Neural progenitor cell (in vitro differentiated cells): Measurements from ENCODE around the gene NRTN. TPM values are rescaled to one million over a fixed set of nuclear protein-coding genes. Genes with fewer than 3 reads are reported as not detected.

ENCODE experiments used
- DNase-seq: peaks from one replicate; pipeline ENCODE4 v3.0.0-alpha.2; 2016; ENCODE audit warnings: low spot score
- H2AFZ ChIP-seq: fragments of 200-600 bp; sonication (generic); replicated peaks from 2 replicates; pipeline ENCODE4 v1.6.1; 2016; ENCODE audit warnings: antibody characterized with exemption
- H3F3A ChIP-seq: fragments of 200-600 bp; sonication (generic); 2 replicates; pipeline ENCODE4 v1.6.1; 2016; ENCODE audit warnings: antibody characterized with exemption, low read depth
- H3K27ac ChIP-seq: fragments of 200-600 bp; sonication (generic); 2 replicates; pipeline ENCODE4 v1.5.1; 2016; ENCODE audit warnings: mild to moderate bottlenecking
- H3K27me3 ChIP-seq: fragments of 200-600 bp; sonication (generic); 2 replicates; pipeline ENCODE4 v1.6.1; 2016; ENCODE audit warnings: mild to moderate bottlenecking, moderate library complexity
- H3K36me3 ChIP-seq: fragments of 200-600 bp; sonication (generic); 2 replicates; pipeline ENCODE4 v1.5.1; 2016
- H3K4me1 ChIP-seq: fragments of 200-600 bp; sonication (generic); 2 replicates; pipeline ENCODE4 v1.6.1; 2016; ENCODE audit warnings: mixed run types
- H3K4me2 ChIP-seq: fragments of 200-600 bp; sonication (generic); 2 replicates; pipeline ENCODE4 v1.6.1; 2016
- H3K4me3 ChIP-seq: fragments of 200-600 bp; sonication (generic); 2 replicates; pipeline ENCODE4 v1.5.1; 2016
- H3K79me2 ChIP-seq: fragments of 200-600 bp; sonication (generic); 2 replicates; pipeline ENCODE4 v1.6.1; 2016; ENCODE audit warnings: low read depth
- H3K9ac ChIP-seq: fragments of 200-600 bp; sonication (generic); 2 replicates; pipeline ENCODE4 v1.6.1; 2016
- H3K9me3 ChIP-seq: fragments of 200-600 bp; sonication (generic); 2 replicates; pipeline ENCODE4 v1.5.1; 2016; ENCODE audit warnings: low read depth
- H4K20me1 ChIP-seq: fragments of 200-600 bp; sonication (generic); 2 replicates; pipeline ENCODE4 v1.6.1; 2016; ENCODE audit warnings: low read depth
- H3K27ac Mint-ChIP-seq: 3 replicates; pipeline ENCODE4 v1.8.0; 2021; ENCODE audit warnings: mixed read lengths
- H3K27me3 Mint-ChIP-seq: 2 replicates; pipeline ENCODE4 v1.8.0; 2022; ENCODE audit warnings: low read depth, mild to moderate bottlenecking, inconsistent platforms, moderate library complexity, mixed read lengths; ENCODE audit not compliant: insufficient read depth
- H3K36me3 Mint-ChIP-seq: 3 replicates; pipeline ENCODE4 v1.8.0; 2021; ENCODE audit warnings: mixed read lengths
- H3K4me1 Mint-ChIP-seq: 3 replicates; pipeline ENCODE4 v1.8.0; 2021; ENCODE audit warnings: mixed read lengths
- H3K4me3 Mint-ChIP-seq: 3 replicates; pipeline ENCODE4 v1.8.0; 2021; ENCODE audit warnings: mild to moderate bottlenecking, moderate library complexity, mixed read lengths
- H3K9me3 Mint-ChIP-seq: 3 replicates; pipeline ENCODE4 v1.8.0; 2020; ENCODE audit warnings: mixed read lengths
- EZH2 ChIP-seq: fragments of 200-600 bp; sonication (generic); IDR thresholded peaks from 2 replicates; pipeline ENCODE4 v1.6.1; 2017; ENCODE audit warnings: antibody characterized with exemption, mild to moderate bottlenecking, moderate library complexity
- EZH2phosphoT487 ChIP-seq: fragments of 200-600 bp; sonication (generic); IDR thresholded peaks from 2 replicates; pipeline ENCODE4 v1.6.1; 2017; ENCODE audit warnings: antibody characterized with exemption
- total RNA-seq: library from RNA; depleted of rRNA; stranded (reverse); fragments of >200 nt; gene quantifications from 2 replicates; pipeline ENCODE4 v1.2.3, GENCODE V29; 2015; ENCODE audit warnings: low replicate concordance
- TF ChIP-seq, protein P1 (sequence below): fragments of 200-600 bp; sonication (generic); IDR thresholded peaks from 2 replicates; pipeline ENCODE4 v1.5.1; 2017; ENCODE audit warnings: antibody characterized with exemption, mild to moderate bottlenecking

NRTN gene
- total RNA-seq, 1 donor from 2014 or later = 2.4 TPM

DNA sequence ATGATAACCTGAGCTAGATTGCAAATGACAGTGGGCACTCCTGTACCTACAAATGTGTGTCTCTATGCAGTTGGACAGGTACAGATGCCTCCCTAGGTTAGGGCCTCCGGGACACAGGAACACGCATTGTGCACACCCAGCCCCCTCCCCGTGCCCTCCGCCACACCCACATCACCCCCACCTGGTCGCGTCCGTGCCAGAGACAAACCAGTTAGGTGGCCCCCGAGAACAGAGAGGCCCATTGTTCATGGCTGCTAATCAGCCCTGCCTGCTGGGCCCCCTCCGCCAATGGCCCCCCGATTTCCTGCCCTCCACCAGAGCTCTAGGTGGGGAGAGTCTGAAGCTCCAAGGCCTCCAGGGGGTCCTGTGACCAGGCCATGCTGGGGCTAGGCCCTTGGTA lies 13.7 kb downstream of the NRTN start:
- TF ChIP-seq EZH2 (no peak), EZH2phosphoT487 (no peak)
- TF ChIP-seq, protein P1, sequence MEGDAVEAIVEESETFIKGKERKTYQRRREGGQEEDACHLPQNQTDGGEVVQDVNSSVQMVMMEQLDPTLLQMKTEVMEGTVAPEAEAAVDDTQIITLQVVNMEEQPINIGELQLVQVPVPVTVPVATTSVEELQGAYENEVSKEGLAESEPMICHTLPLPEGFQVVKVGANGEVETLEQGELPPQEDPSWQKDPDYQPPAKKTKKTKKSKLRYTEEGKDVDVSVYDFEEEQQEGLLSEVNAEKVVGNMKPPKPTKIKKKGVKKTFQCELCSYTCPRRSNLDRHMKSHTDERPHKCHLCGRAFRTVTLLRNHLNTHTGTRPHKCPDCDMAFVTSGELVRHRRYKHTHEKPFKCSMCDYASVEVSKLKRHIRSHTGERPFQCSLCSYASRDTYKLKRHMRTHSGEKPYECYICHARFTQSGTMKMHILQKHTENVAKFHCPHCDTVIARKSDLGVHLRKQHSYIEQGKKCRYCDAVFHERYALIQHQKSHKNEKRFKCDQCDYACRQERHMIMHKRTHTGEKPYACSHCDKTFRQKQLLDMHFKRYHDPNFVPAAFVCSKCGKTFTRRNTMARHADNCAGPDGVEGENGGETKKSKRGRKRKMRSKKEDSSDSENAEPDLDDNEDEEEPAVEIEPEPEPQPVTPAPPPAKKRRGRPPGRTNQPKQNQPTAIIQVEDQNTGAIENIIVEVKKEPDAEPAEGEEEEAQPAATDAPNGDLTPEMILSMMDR = no peak
- Mint-ChIP-seq H3K9me3 (no peaks in the 10 kb centered on the region), H3K27me3 (peaks cover 5% of the 10 kb centered on the region), H3K4me3 (no peak overlapping the region), H3K36me3 (no peaks in the 10 kb centered on the region), H3K4me1 (peaks cover 4% of the 10 kb centered on the region), H3K27ac (no peak overlapping the region)
- Histone ChIP-seq H3K27me3 (no peaks in the 10 kb centered on the region), H3K4me2 (no peak overlapping the region), H3K4me1 (no peaks in the 10 kb centered on the region), H3K9me3 (no peaks in the 10 kb centered on the region), H3K4me3 (no peak overlapping the region), H3K27ac (no peak overlapping the region), H4K20me1 (no peaks in the 10 kb centered on the region), H2AFZ (no peak overlapping the region), H3K36me3 (no peaks in the 10 kb centered on the region), H3K79me2 (no peaks in the 10 kb centered on the region), H3K9ac (no peak overlapping the region), H3F3A (no peaks in the 10 kb centered on the region)
- no peak for DNase-seq

DNA sequence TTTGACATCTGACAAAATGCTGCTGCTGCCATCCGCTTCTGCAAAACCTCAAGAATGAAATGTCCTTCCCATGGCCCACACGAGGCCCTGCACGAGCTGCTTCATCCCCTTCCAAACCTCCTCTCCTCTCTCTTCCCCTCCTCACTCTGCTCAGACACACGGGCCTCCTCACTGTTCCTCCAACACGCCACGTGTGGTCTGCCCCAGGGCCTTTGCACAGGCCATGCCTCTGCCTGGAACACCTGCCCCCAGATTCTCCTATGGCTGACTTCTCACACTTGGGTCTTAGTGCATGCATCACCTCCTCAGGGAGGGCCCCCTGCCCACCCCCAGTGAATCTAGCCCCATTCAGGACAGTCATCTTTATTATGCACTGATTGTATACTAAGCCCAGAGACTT lies 15.9 kb downstream of the NRTN start:
- H3K27ac Mint-ChIP-seq = no peak overlapping the region
- Histone ChIP-seq H3K9me3 (no peaks in the 10 kb centered on the region), H3K27me3 (no peaks in the 10 kb centered on the region), H3K4me2 (no peak overlapping the region), H3K4me3 (no peak overlapping the region), H3K9ac (no peak overlapping the region), H3K27ac (no peak overlapping the region), H3K79me2 (no peaks in the 10 kb centered on the region), H3K36me3 (no peaks in the 10 kb centered on the region), H2AFZ (no peak overlapping the region), H4K20me1 (no peaks in the 10 kb centered on the region), H3F3A (no peaks in the 10 kb centered on the region), H3K4me1 (no peaks in the 10 kb centered on the region)
- H3K4me3 Mint-ChIP-seq = no peak overlapping the region
- no peaks in the 10 kb centered on the region for H3K36me3 Mint-ChIP-seq
- DNase-seq = no peak
- H3K27me3 Mint-ChIP-seq = peaks cover 7% of the 10 kb centered on the region
- no peaks in the 10 kb centered on the region for H3K9me3 Mint-ChIP-seq
- TF ChIP-seq, protein P1 = no peak
- TF ChIP-seq EZH2 (no peak), EZH2phosphoT487 (no peak)
- H3K4me1 Mint-ChIP-seq = peaks cover 2% of the 10 kb centered on the region

DNA sequence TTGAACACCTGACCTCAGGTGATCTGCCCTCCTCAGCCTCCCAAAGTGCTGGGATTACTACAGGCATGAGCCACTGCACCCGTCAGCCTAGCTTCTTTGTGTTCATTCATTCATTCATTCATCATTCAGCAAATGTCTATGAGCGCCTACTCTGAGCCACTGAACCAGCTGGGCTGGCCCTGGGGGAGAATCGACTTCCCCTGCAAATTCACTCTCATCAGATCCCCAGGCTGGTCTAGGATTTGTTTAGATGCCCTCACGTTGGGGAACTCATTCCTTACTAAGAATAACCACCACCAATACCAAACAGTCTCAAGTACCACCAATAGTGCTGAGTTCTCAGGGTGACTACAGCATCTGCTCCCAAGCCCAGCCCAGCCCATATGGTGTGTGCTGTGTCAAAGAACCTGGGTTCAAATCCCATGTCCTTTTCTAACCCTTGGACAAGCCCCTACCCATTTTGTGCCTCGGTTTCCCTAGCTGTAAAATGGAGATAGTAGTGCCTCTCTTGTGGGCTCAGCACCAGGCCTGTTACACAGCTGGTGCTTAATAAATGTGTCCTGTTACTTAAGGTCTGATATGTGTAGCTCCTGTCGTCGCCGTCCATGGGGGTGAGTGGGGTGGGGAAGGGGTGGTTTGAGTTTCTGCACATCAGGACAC lies 16.8 kb downstream of the NRTN start:
- Mint-ChIP-seq H3K4me1 (peaks cover 2% of the 10 kb centered on the region), H3K27me3 (peaks cover 7% of the 10 kb centered on the region), H3K4me3 (no peak overlapping the region), H3K36me3 (no peaks in the 10 kb centered on the region), H3K9me3 (no peaks in the 10 kb centered on the region), H3K27ac (no peak overlapping the region)
- Histone ChIP-seq H4K20me1 (peaks cover 5% of the 10 kb centered on the region), H3K4me3 (no peak overlapping the region), H3K27ac (no peak overlapping the region), H2AFZ (no peak overlapping the region), H3K9me3 (no peaks in the 10 kb centered on the region), H3K36me3 (no peaks in the 10 kb centered on the region), H3F3A (peaks cover 5% of the 10 kb centered on the region), H3K79me2 (no peaks in the 10 kb centered on the region), H3K27me3 (no peaks in the 10 kb centered on the region), H3K9ac (no peak overlapping the region), H3K4me1 (peaks cover 4% of the 10 kb centered on the region), H3K4me2 (no peak overlapping the region)
- DNase-seq = no peak
- TF ChIP-seq, protein P1 = no peak
- no peak for TF ChIP-seq EZH2
- TF ChIP-seq EZH2phosphoT487 = no peak
